Cerebellar cortex (tissue), 1 donor: ENCODE measurements around the gene POC1A.

Experiments used
- DNase-seq: peaks from one replicate; pipeline ENCODE4 v3.0.0-alpha.2; 2015; ENCODE audit warnings: low spot score

The POC1A gene

GRCh38 chr3:52150860-52151259, 3.4 kb downstream of the POC1A start:
- no peak for DNase-seq

- DNase-seq, result no peak
Observed at GRCh38 chr3:52150357-52150756, 3.9 kb downstream of the POC1A start.

GRCh38 chr3:52149726-52150125, 4.5 kb downstream of the POC1A start:
- no peak for DNase-seq

GRCh38 chr3:52149021-52149420, 5.2 kb downstream of the POC1A start:
- DNase-seq, result no peak

- DNase-seq, result no peak
Observed at GRCh38 chr3:52147804-52148203, 6.4 kb downstream of the POC1A start.

GRCh38 chr3:52146811-52147210, 7.4 kb downstream of the POC1A start:
- DNase-seq, result no peak

- DNase-seq, result no peak
Observed at GRCh38 chr3:52146189-52146588, 8.0 kb downstream of the POC1A start.

- no peak for DNase-seq
Observed at GRCh38 chr3:52145736-52146110, 8.5 kb downstream of the POC1A start.

GRCh38 chr3:52144796-52145735, 9.2 kb downstream of the POC1A start:
- DNase-seq, result no peak

- DNase-seq, result peak; percentile 83
Observed at GRCh38 chr3:52144034-52144795, 10.0 kb downstream of the POC1A start.

GRCh38 chr3:52143616-52144015, 10.6 kb downstream of the POC1A start:
- DNase-seq, result no peak

- DNase-seq, result no peak
Observed at GRCh38 chr3:52143156-52143555, 11.1 kb downstream of the POC1A start.

GRCh38 chr3:52141751-52142150, 12.5 kb downstream of the POC1A start:
- no peak for DNase-seq

- DNase-seq, result no peak
Observed at GRCh38 chr3:52140769-52141168, 13.5 kb downstream of the POC1A start.

- no peak for DNase-seq
Observed at GRCh38 chr3:52140000-52140399, 14.2 kb downstream of the POC1A start.

GRCh38 chr3:52137311-52137710, 16.9 kb downstream of the POC1A start:
- DNase-seq, result no peak

GRCh38 chr3:52136513-52136912, 17.7 kb downstream of the POC1A start:
- DNase-seq, result no peak

- no peak for DNase-seq
Observed at GRCh38 chr3:52135332-52135731, 18.9 kb downstream of the POC1A start.

GRCh38 chr3:52134761-52135160, 19.5 kb downstream of the POC1A start:
- no peak for DNase-seq

- no peak for DNase-seq
Observed at GRCh38 chr3:52132930-52133329, 21.3 kb downstream of the POC1A start.

GRCh38 chr3:52132041-52132440, 22.2 kb downstream of the POC1A start:
- no peak for DNase-seq

GRCh38 chr3:52130966-52131622, 23.1 kb downstream of the POC1A start:
- no peak for DNase-seq
